ENCODE measurements around the gene IRF6.

DNA sequence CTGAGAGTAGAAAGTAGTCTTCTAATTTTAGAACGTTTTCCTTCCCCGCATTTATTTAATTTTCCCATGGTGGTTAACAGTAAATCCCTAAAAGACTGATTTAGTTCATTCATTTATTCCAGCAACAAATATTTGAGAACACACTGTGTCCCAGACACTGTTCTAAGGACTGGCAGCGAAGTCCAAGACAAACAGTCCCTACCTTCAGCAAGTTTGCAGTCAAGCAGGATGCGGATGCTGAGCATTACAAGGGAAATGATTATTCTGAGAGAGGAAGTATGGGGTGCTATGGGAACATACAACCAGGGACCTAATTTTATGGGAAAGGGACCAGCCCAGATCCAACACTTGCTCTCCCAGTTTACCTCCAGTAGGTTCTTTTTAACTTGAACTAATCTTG lies 20.4 kb downstream of the IRF6 start:
- TF ChIP-seq, protein P1, sequence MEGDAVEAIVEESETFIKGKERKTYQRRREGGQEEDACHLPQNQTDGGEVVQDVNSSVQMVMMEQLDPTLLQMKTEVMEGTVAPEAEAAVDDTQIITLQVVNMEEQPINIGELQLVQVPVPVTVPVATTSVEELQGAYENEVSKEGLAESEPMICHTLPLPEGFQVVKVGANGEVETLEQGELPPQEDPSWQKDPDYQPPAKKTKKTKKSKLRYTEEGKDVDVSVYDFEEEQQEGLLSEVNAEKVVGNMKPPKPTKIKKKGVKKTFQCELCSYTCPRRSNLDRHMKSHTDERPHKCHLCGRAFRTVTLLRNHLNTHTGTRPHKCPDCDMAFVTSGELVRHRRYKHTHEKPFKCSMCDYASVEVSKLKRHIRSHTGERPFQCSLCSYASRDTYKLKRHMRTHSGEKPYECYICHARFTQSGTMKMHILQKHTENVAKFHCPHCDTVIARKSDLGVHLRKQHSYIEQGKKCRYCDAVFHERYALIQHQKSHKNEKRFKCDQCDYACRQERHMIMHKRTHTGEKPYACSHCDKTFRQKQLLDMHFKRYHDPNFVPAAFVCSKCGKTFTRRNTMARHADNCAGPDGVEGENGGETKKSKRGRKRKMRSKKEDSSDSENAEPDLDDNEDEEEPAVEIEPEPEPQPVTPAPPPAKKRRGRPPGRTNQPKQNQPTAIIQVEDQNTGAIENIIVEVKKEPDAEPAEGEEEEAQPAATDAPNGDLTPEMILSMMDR (IDR thresholded peaks at IDR 0.05), result no peak
- no peak for TF ChIP-seq POLR2A (IDR thresholded peaks at IDR 0.05)
